D721Med (cell line): ENCODE results near the gene KIAA1328.

ENCODE experiments used
- DNase-seq: peaks from one replicate; pipeline ENCODE4 v3.0.0; 2011; ENCODE audit warnings: low spot score; ENCODE audit not compliant: insufficient read length
- FAIRE-seq: peaks from 2 replicates; lab custom pipeline; 2011; peaks lifted over from hg19 to GRCh38; lab: Jason Lieb, UNC
- TF ChIP-seq, protein P1 (sequence below): IDR thresholded peaks from 2 replicates; pipeline ENCODE4 v1.5.1; 2012; ENCODE audit warnings: mild to moderate bottlenecking, control low read depth; ENCODE audit not compliant: insufficient read depth; ENCODE audit errors: missing control alignments

KIAA1328 gene

GRCh38 chr18:37019157-37019827 lies 190.4 kb downstream of the KIAA1328 start:
- no peak for DNase-seq
- no peak for FAIRE-seq

GRCh38 chr18:37033419-37033818 lies 204.5 kb downstream of the KIAA1328 start:
- peak; percentile 76 for FAIRE-seq

More at GRCh38 chr18:37019157-37019827, 190.4 kb downstream of the KIAA1328 start:
- TF ChIP-seq, protein P1, sequence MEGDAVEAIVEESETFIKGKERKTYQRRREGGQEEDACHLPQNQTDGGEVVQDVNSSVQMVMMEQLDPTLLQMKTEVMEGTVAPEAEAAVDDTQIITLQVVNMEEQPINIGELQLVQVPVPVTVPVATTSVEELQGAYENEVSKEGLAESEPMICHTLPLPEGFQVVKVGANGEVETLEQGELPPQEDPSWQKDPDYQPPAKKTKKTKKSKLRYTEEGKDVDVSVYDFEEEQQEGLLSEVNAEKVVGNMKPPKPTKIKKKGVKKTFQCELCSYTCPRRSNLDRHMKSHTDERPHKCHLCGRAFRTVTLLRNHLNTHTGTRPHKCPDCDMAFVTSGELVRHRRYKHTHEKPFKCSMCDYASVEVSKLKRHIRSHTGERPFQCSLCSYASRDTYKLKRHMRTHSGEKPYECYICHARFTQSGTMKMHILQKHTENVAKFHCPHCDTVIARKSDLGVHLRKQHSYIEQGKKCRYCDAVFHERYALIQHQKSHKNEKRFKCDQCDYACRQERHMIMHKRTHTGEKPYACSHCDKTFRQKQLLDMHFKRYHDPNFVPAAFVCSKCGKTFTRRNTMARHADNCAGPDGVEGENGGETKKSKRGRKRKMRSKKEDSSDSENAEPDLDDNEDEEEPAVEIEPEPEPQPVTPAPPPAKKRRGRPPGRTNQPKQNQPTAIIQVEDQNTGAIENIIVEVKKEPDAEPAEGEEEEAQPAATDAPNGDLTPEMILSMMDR = peak; percentile 7

GRCh38 chr18:37042381-37042780 lies 213.5 kb downstream of the KIAA1328 start:
- TF ChIP-seq, protein P1 = no peak
- no peak for FAIRE-seq
- DNase-seq = no peak

More at GRCh38 chr18:37033419-37033818, 204.5 kb downstream of the KIAA1328 start:
- TF ChIP-seq, protein P1 = no peak
- DNase-seq = no peak

GRCh38 chr18:37055137-37055802 lies 226.3 kb downstream of the KIAA1328 start:
- TF ChIP-seq, protein P1 = no peak
- DNase-seq (no peak), FAIRE-seq (no peak)

- TF ChIP-seq, protein P1 = no peak
- DNase-seq (no peak), FAIRE-seq (no peak)
These were observed 235.3 kb downstream of the KIAA1328 start for GRCh38 chr18:37064187-37064586.

GRCh38 chr18:37065254-37065653 lies 236.3 kb downstream of the KIAA1328 start:
- FAIRE-seq = no peak
- DNase-seq = no peak
- TF ChIP-seq, protein P1 = no peak

- TF ChIP-seq, protein P1 = no peak
- FAIRE-seq (no peak), DNase-seq (no peak)
These were observed 256.0 kb downstream of the KIAA1328 start for GRCh38 chr18:37084912-37085311.
